ENCODE data around the gene ADRB2.

ADRB2 gene

DNA sequence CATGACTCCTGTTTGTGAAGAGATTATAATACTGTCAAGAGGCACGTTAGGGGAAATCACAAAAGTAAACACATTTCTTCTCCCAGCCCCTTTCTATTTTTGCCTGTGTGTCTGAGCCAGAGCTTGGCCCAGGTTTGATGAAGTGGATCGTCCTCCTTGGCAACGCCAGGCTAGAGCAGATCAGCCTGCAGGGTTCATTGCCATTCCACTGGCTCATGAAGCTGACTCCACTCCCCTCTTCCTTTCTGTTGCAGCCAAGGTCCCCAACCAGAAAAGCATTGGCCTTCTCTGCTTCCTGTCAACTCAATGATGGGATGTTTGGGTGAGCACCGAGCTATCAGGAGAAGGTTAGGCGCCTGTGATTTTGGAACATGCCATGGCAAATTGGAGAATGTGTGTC, 3.3 kb downstream of the ADRB2 start:
- peak overlapping the region; percentile 89 for H3K4me3 ChIP-seq (ENCODE audit: low read length)
- H3K4me2 ChIP-seq (ENCODE audit: low read length): peak overlapping the region; percentile 89
- H3K9me3 ChIP-seq (ENCODE audit: control insufficient read depth, insufficient read depth, low read length): no peaks in the 10 kb centered on the region
- peaks cover 5% of the 10 kb centered on the region; the same call in 1 of the 2 replicates for H3K36me3 ChIP-seq (ENCODE audit: control insufficient read depth, low read length)
- peaks cover 10% of the 10 kb centered on the region for H3F3A ChIP-seq (ENCODE audit: control insufficient read depth, insufficient read depth)
- TF ChIP-seq EZH2phosphoT487 (IDR thresholded peaks at IDR 0.05; ENCODE audit: borderline replicate concordance, low read length): no peak
- TF ChIP-seq, protein P1, sequence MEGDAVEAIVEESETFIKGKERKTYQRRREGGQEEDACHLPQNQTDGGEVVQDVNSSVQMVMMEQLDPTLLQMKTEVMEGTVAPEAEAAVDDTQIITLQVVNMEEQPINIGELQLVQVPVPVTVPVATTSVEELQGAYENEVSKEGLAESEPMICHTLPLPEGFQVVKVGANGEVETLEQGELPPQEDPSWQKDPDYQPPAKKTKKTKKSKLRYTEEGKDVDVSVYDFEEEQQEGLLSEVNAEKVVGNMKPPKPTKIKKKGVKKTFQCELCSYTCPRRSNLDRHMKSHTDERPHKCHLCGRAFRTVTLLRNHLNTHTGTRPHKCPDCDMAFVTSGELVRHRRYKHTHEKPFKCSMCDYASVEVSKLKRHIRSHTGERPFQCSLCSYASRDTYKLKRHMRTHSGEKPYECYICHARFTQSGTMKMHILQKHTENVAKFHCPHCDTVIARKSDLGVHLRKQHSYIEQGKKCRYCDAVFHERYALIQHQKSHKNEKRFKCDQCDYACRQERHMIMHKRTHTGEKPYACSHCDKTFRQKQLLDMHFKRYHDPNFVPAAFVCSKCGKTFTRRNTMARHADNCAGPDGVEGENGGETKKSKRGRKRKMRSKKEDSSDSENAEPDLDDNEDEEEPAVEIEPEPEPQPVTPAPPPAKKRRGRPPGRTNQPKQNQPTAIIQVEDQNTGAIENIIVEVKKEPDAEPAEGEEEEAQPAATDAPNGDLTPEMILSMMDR (IDR thresholded peaks at IDR 0.05; ENCODE audit: low read depth, low read length, poor library complexity, severe bottlenecking): no peak
- no peaks in the 10 kb centered on the region for H3K27me3 ChIP-seq (ENCODE audit: control insufficient read depth, low read length)
- H3K9me2 ChIP-seq (replicated peaks; ENCODE audit: control insufficient read depth, low read length): no peaks in the 10 kb centered on the region
- H3K27ac ChIP-seq (ENCODE audit: low read depth, low read length): no peak overlapping the region
- H3K4me1 ChIP-seq (ENCODE audit: control insufficient read depth, low read length): peaks cover 95% of the 10 kb centered on the region
- no peaks in the 10 kb centered on the region for H4K20me1 ChIP-seq (ENCODE audit: control insufficient read depth, insufficient read depth, low read depth, low read length)
- H3K79me2 ChIP-seq (ENCODE audit: control insufficient read depth, low read length): peaks cover 6% of the 10 kb centered on the region; the same call in 1 of the 2 replicates

DNA sequence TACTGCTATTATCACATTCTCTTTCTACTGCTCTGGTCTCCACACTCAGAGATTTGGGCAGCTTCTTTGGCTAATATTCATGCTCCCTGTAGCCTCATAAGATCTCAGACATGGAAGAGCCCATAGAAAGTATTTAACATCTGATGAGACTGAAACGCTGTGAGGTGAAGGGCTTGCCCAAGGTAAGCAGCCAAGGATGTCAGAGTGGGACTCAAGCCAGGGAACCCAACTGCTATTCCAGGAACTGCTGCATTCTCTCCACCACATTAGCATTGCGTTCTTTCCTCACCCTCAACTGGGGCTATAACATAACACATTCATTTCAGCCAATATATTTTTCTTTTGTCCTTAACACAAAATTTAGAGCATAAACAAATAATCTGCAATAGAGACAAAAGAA, 3.8 kb downstream of the ADRB2 start:
- Histone ChIP-seq H3K27me3 (ENCODE audit: control insufficient read depth, low read length) (no peaks in the 10 kb centered on the region), H4K20me1 (ENCODE audit: control insufficient read depth, insufficient read depth, low read depth, low read length) (no peaks in the 10 kb centered on the region), H3K9me2 (replicated peaks; ENCODE audit: control insufficient read depth, low read length) (no peaks in the 10 kb centered on the region), H3K4me3 (ENCODE audit: low read length) (peak overlapping the region; percentile 89), H3K9me3 (ENCODE audit: control insufficient read depth, insufficient read depth, low read length) (no peaks in the 10 kb centered on the region), H3K4me2 (ENCODE audit: low read length) (peak overlapping the region; percentile 89), H3F3A (ENCODE audit: control insufficient read depth, insufficient read depth) (peaks cover 10% of the 10 kb centered on the region), H3K79me2 (ENCODE audit: control insufficient read depth, low read length) (peaks cover 6% of the 10 kb centered on the region; the same call in 1 of the 2 replicates), H3K36me3 (ENCODE audit: control insufficient read depth, low read length) (peaks cover 5% of the 10 kb centered on the region; the same call in 1 of the 2 replicates), H3K27ac (ENCODE audit: low read depth, low read length) (no peak overlapping the region), H3K4me1 (ENCODE audit: control insufficient read depth, low read length) (peaks cover 95% of the 10 kb centered on the region)
- TF ChIP-seq, protein P1 (IDR thresholded peaks at IDR 0.05; ENCODE audit: low read depth, low read length, poor library complexity, severe bottlenecking): no peak
- TF ChIP-seq EZH2phosphoT487 (IDR thresholded peaks at IDR 0.05; ENCODE audit: borderline replicate concordance, low read length): no peak

DNA sequence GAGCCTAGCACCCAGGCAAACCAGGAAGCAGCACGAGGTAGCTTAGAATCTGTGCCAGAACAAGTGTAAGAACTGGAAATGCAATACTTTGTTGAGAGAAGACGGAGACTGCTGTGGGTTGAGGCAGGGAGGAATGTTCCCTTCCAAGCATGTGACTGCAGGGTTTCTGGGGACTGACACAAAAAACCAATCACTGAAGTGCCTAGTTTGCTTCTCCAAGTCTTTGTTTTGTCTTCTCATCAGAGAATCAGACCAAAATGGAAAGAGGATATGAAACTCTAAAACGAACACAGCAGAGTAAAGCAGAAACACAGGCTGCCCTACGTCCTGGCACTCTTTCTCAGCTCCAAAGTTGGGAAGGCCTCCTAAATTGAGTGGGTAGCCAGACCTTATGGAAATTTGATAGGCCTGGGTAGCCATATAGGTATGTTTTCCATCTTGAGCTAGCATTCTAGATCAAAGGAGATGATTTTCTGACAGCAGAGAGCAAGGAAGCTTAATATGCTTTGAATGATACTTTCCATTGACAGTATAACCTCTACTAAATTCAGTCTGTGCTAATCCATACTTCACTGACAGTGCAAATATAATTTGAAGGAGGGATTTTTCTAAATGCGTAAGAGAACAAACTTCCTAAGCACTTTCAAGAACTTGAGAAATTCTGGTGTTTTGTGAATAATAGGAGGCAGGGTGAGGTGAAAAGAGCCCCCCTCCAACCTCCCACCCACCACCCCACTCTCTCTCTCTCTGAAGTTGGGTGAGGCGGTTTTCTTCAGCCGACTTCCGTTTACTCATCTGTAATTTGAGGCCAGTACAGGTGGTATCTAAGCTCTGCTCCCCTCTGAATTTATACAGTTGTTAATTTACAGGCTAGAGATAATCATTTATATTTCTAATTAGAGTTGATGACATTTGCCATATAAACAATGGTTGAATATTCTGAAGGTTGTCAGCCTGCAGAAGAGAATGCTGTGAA, 5.5 kb downstream of the ADRB2 start:
- Histone ChIP-seq H3K4me3 (ENCODE audit: low read length) (peak overlapping the region; percentile 70), H3K9me2 (replicated peaks; ENCODE audit: control insufficient read depth, low read length) (no peaks in the 10 kb centered on the region), H3K9me3 (ENCODE audit: control insufficient read depth, insufficient read depth, low read length) (no peaks in the 10 kb centered on the region), H3F3A (ENCODE audit: control insufficient read depth, insufficient read depth) (peaks cover 10% of the 10 kb centered on the region), H3K36me3 (ENCODE audit: control insufficient read depth, low read length) (peaks cover 5% of the 10 kb centered on the region; the same call in 1 of the 2 replicates), H4K20me1 (ENCODE audit: control insufficient read depth, insufficient read depth, low read depth, low read length) (no peaks in the 10 kb centered on the region), H3K4me2 (ENCODE audit: low read length) (peak overlapping the region; percentile 89), H3K4me1 (ENCODE audit: control insufficient read depth, low read length) (peaks cover 93% of the 10 kb centered on the region), H3K79me2 (ENCODE audit: control insufficient read depth, low read length) (peaks cover 6% of the 10 kb centered on the region; the same call in 1 of the 2 replicates), H3K27ac (ENCODE audit: low read depth, low read length) (peak overlapping the region; percentile 88), H3K27me3 (ENCODE audit: control insufficient read depth, low read length) (no peaks in the 10 kb centered on the region)
- TF ChIP-seq, protein P1 (IDR thresholded peaks at IDR 0.05; ENCODE audit: low read depth, low read length, poor library complexity, severe bottlenecking): no peak
- TF ChIP-seq EZH2phosphoT487 (IDR thresholded peaks at IDR 0.05; ENCODE audit: borderline replicate concordance, low read length): no peak
